IPS-20b (cell line): ENCODE measurements around the gene TNPO2.

ENCODE experiments used
- H3K27ac ChIP-seq: one replicate; pipeline ENCODE4 v1.5.1; 2013; ENCODE audit warnings: low read length
- H3K27me3 ChIP-seq: 2 replicates; pipeline ENCODE4 v1.6.1; 2013; ENCODE audit warnings: mild to moderate bottlenecking, low read length, inconsistent platforms; ENCODE audit not compliant: insufficient read depth
- H3K36me3 ChIP-seq: 2 replicates; pipeline ENCODE4 v1.6.1; 2013; ENCODE audit warnings: low read depth, mild to moderate bottlenecking, inconsistent platforms, low read length, moderate library complexity; ENCODE audit not compliant: insufficient read depth
- H3K4me1 ChIP-seq: 2 replicates; pipeline ENCODE4 v1.6.1; 2013; ENCODE audit warnings: mild to moderate bottlenecking, control low read depth, inconsistent platforms, low read length, moderate library complexity; ENCODE audit not compliant: insufficient read depth
- H3K4me3 ChIP-seq: 2 replicates; pipeline ENCODE4 v1.5.1; 2013; ENCODE audit warnings: mild to moderate bottlenecking, low read length, inconsistent platforms
- H3K9ac ChIP-seq: 2 replicates; pipeline ENCODE4 v1.6.1; 2013; ENCODE audit warnings: low read depth, mild to moderate bottlenecking, inconsistent platforms, low read length, moderate library complexity
- H3K9me3 ChIP-seq: 2 replicates; pipeline ENCODE4 v1.6.1; 2013; ENCODE audit warnings: mild to moderate bottlenecking, low read depth, low read length, inconsistent platforms; ENCODE audit not compliant: insufficient read depth

The TNPO2 gene

DNA sequence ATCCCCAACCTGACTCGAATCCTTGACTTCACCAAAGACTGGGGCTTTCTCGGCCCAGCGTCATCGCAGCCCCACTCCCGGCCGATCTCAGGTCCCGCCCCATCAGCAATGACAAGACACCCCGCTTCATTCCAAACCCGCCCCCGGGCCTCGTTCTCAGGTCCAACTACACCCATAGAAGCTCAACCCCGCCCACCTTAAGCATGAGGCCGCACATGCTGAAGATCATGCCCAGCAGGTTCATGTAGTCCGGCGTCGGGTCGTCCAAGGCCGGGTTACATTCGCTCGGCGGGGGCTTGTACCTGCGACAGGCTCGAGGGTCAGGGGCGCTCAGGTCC, 54.8 kb downstream of the TNPO2 start:
- peak overlapping the region; percentile 95 for H3K4me3 ChIP-seq
- H3K9ac ChIP-seq: peak overlapping the region; percentile 97
- H3K27ac ChIP-seq: no peak overlapping the region
- 0 out of 2 replicates have a peak, but pooled peaks cover 5% of the 10 kb centered on the region for H3K4me1 ChIP-seq
- H3K36me3 ChIP-seq: peaks cover 32% of the 10 kb centered on the region
- H3K9me3 ChIP-seq: no peaks in the 10 kb centered on the region
- H3K27me3 ChIP-seq: no peaks in the 10 kb centered on the region

DNA sequence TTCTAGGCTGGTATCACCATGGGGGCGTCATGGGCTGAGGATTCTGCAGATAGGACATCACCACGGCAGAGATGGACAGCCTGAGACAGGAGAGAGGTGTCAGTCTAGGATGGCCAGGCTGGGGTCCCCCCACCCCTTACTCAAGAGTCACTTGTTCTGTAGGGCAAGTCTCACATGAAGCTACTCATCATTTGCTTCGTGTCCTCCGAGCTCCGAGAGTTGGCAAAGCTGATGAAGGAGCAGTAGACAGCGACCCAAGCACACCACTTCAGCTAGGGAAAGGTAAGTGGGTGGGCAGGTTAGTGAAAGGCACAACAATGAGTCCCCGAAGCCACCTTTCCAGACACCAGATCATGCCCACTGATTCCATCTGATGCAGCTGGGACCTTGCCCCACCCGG, 55.4 kb downstream of the TNPO2 start:
- Histone ChIP-seq H3K36me3 (peaks cover 33% of the 10 kb centered on the region), H3K27me3 (no peaks in the 10 kb centered on the region), H3K9me3 (no peaks in the 10 kb centered on the region), H3K27ac (no peak overlapping the region), H3K4me1 (0 out of 2 replicates have a peak, but pooled peaks cover 5% of the 10 kb centered on the region), H3K4me3 (peak overlapping the region; percentile 95), H3K9ac (peak overlapping the region; percentile 97; the same call in 1 of the 2 replicates)

DNA sequence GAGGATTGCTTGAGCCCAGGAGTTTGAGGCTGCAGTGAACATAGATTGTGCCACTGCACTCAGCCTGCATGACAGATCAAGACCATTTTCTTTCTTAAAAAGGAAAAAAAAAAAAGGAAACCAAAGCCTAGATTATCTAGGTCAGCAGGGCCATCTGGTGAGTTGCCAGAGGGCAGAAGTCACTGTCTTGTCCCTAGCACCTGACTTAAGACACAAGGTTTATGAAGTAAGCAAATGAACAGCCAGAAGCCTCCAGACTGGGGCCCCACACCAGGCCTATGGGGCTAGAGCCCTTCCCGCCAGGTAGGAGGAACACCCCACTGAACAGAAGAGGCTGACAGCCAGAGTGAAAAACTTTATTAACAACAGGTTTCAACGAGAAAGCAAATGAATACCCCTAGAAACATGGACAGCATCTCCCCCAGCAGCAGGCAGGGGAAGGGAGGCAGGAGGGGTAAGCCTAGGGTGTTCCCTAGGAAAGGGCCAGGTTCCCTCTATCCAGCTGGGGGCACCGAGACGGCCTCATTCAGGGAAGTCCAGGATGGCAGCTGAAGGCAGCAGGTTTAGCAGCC, 55.9 kb downstream of the TNPO2 start:
- H3K9me3 ChIP-seq: no peaks in the 10 kb centered on the region
- H3K4me3 ChIP-seq: peak overlapping the region; percentile 98; the same call in 1 of the 2 replicates
- 0 out of 2 replicates have a peak, but pooled peaks cover 5% of the 10 kb centered on the region for H3K4me1 ChIP-seq
- no peaks in the 10 kb centered on the region for H3K27me3 ChIP-seq
- H3K9ac ChIP-seq: no peak overlapping the region
- no peak overlapping the region for H3K27ac ChIP-seq
- H3K36me3 ChIP-seq: peaks cover 34% of the 10 kb centered on the region

GRCh38 chr19:12666265-12667048, 57.3 kb downstream of the TNPO2 start, which contains the start of the genes MAN2B1 and WDR83:
MAN2B1 (minus strand) TSS chr19:12666742; CDS start chr19:12666701, 41 bp downstream.
WDR83 (plus strand) TSS chr19:12666807; CDS start chr19:12669791, 2,984 bp downstream.
- Histone ChIP-seq H3K9ac (peak within 1 kb of the TSS; percentile 92), H3K4me3 (peak within 1 kb of the TSS; percentile 98), H3K27ac (peak within 1 kb of the TSS; percentile 71), H3K9me3 (no peaks in the 10 kb centered on the region), H3K36me3 (peaks cover 34% of the 10 kb centered on the region), H3K27me3 (no peaks in the 10 kb centered on the region), H3K4me1 (0 out of 2 replicates have a peak, but pooled peaks cover 5% of the 10 kb centered on the region)

DNA sequence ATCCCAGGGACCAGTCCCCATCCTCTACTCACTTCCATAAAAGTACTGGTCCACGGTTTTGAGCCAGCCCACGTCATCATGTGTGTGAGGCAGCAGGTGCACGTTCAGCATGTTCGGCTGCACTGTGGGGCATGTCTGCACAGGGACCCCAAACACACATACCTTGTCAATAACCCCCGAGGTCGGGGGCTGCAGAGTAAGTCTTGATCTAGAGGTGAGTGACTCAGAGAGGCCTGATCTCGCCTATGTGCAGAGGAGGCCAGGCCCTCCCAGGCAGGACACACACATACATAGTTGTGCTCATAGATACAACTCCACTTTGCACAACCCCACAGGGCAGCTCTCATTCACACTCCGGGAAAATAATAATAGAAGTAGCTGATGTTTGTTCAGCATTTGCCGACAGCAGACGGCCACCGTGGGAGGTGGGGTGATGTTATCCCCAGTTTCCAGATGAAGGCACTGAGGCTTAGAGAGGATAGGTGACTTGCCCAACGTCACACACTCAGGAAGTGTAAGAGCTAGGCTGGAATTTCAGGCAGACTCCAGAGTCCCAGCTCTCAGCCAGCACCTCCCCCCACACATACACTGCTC, 58.0 kb downstream of the TNPO2 start:
- Histone ChIP-seq H3K4me3 (peak overlapping the region; percentile 98), H3K9ac (peak overlapping the region; percentile 92; the same call in 1 of the 2 replicates), H3K4me1 (0 out of 2 replicates have a peak, but pooled peaks cover 5% of the 10 kb centered on the region), H3K27ac (peak overlapping the region; percentile 71), H3K36me3 (peaks cover 39% of the 10 kb centered on the region), H3K27me3 (no peaks in the 10 kb centered on the region), H3K9me3 (no peaks in the 10 kb centered on the region)

GRCh38 chr19:12665281-12665573, 58.5 kb downstream of the TNPO2 start:
- Histone ChIP-seq H3K4me1 (0 out of 2 replicates have a peak, but pooled peaks cover under 1% of the 10 kb centered on the region), H3K36me3 (peaks cover 35% of the 10 kb centered on the region), H3K9ac (no peak overlapping the region), H3K27me3 (no peaks in the 10 kb centered on the region), H3K4me3 (no peak overlapping the region), H3K27ac (no peak overlapping the region), H3K9me3 (no peaks in the 10 kb centered on the region)

DNA sequence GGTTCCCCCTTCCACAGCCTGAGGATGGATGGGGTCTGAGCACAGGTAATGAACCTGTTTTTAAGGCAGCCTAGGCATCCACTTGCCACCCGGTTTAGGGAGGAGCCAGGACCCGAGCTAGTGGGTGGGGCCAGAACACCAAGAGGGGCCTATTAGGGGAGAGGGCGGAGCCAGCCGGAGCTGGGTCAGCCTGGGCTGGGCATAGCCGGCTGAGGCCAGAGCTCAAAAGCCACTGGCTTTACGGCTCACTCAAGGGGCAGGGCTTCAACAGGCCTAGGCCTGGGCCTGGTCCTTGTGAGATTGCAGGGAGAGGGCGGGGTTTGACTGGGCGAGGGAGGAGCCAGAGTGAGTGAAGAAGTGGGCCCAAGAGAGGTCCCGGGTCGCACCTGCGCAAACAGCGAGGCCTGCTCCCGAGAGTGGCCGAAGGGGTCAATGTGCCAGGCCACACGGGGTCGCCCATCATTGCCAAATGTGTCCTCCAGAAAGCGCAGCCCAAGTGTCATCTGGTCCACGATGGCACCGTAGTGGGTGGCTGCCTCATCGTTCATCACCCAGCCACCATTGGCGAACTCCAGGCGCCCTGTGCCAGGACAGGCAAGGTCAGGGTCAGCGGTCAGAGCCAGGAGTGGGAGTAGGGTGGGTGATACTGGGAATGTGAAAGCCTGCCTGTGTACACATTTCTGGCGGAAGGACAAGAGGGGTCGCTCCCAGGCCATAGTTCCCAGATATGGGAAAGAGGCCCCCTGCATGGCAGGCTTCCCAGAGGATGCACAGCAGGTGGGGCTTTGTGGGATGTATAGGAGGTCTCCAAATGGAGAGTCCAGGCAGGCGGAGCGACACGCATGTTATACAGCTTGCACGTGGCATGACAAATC, 59.1 kb downstream of the TNPO2 start:
- H3K4me3 ChIP-seq: no peak overlapping the region
- no peaks in the 10 kb centered on the region for H3K9me3 ChIP-seq
- no peaks in the 10 kb centered on the region for H3K4me1 ChIP-seq
- no peak overlapping the region for H3K27ac ChIP-seq
- no peak overlapping the region for H3K9ac ChIP-seq
- H3K36me3 ChIP-seq: peaks cover 35% of the 10 kb centered on the region
- no peaks in the 10 kb centered on the region for H3K27me3 ChIP-seq

GRCh38 chr19:12660980-12661379, 62.8 kb downstream of the TNPO2 start:
- no peaks in the 10 kb centered on the region for H3K27me3 ChIP-seq
- no peak overlapping the region for H3K4me3 ChIP-seq
- H3K9ac ChIP-seq: no peak overlapping the region
- H3K27ac ChIP-seq: no peak overlapping the region
- H3K36me3 ChIP-seq: peaks cover 43% of the 10 kb centered on the region
- no peaks in the 10 kb centered on the region for H3K9me3 ChIP-seq
- H3K4me1 ChIP-seq: no peaks in the 10 kb centered on the region

DNA sequence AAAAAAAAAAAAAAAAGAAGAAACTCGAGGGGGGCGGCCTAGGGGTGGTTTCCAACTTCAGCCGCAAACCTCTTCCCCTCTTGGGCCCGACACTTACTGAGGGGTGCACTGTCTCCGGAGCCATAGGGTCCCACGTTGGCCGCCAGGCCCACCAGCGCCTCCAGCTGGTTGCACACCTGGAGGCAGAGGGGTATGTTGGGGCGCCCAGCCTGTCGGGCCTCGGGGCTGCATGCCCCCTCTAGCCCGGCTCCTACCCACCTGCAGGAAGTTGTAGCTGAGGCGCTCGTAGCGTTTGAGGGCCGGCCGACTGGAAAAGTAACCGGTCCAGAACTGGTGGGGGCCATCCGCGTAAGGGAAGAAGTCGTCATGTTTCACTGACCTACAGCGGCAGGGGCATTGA, 65.8 kb downstream of the TNPO2 start:
- Histone ChIP-seq H3K27me3 (no peaks in the 10 kb centered on the region), H3K4me1 (no peaks in the 10 kb centered on the region), H3K4me3 (no peak overlapping the region), H3K36me3 (peaks cover 36% of the 10 kb centered on the region), H3K27ac (no peak overlapping the region), H3K9ac (no peak overlapping the region), H3K9me3 (no peaks in the 10 kb centered on the region)

- no peak overlapping the region for H3K27ac ChIP-seq
- H3K4me1 ChIP-seq: no peaks in the 10 kb centered on the region
- H3K4me3 ChIP-seq: no peak overlapping the region
- no peaks in the 10 kb centered on the region for H3K9me3 ChIP-seq
- no peak overlapping the region for H3K9ac ChIP-seq
- H3K27me3 ChIP-seq: no peaks in the 10 kb centered on the region
- peaks cover 36% of the 10 kb centered on the region for H3K36me3 ChIP-seq
Observed at GRCh38 chr19:12656899-12657571, 66.7 kb downstream of the TNPO2 start.

- Histone ChIP-seq H3K9me3 (no peaks in the 10 kb centered on the region), H3K9ac (no peak overlapping the region), H3K4me1 (no peaks in the 10 kb centered on the region), H3K4me3 (no peak overlapping the region), H3K27me3 (no peaks in the 10 kb centered on the region), H3K36me3 (peaks cover 28% of the 10 kb centered on the region), H3K27ac (no peak overlapping the region)
Observed at GRCh38 chr19:12655546-12655945, 68.2 kb downstream of the TNPO2 start.
